GM23338 (cell line): ENCODE data around the gene GPHN.

Experiments used
- CREB1 ChIP-seq: fragments of 250-450 bp; sonication (Bioruptor Pico); IDR thresholded peaks from 2 replicates; pipeline ENCODE4 v1.5.0; 2020; ENCODE audit warnings: low read depth, mild to moderate bottlenecking, moderate library complexity
- CTCF ChIP-seq, 2 experiments: fragments of 200-600 bp in 1 of 2; sonication (generic) in 1 of 2; conservative IDR thresholded peaks; 2 replicates each; pipeline versions ENCODE4 v1.5.1 to v1.6.1; 2016 to 2017; ENCODE audit warnings: antibody characterized with exemption in 2 of 2, low read depth in 2 of 2, mild to moderate bottlenecking in 2 of 2, moderate library complexity in 1 of 2
- ETS1 ChIP-seq: IDR thresholded peaks from 2 replicates; pipeline ENCODE4 v1.6.1; 2016; ENCODE audit warnings: antibody characterized with exemption
- EZH2 ChIP-seq: fragments of 200-600 bp; sonication (generic); IDR thresholded peaks from one replicate; pipeline ENCODE4 v1.8.0; 2017; ENCODE audit warnings: antibody characterized with exemption, mild to moderate bottlenecking, low read depth; ENCODE audit not compliant: unreplicated experiment
- EZH2phosphoT487 ChIP-seq: fragments of 200-600 bp; sonication (generic); IDR thresholded peaks from one replicate; pipeline ENCODE4 v1.8.1; 2018; ENCODE audit warnings: antibody characterized with exemption; ENCODE audit not compliant: unreplicated experiment
- JUNB ChIP-seq: IDR thresholded peaks from one replicate; pipeline ENCODE4 v1.6.1; 2016; ENCODE audit warnings: antibody characterized with exemption; ENCODE audit not compliant: unreplicated experiment
- NANOG ChIP-seq: IDR thresholded peaks from 2 replicates; pipeline ENCODE4 v1.6.1; 2016; ENCODE audit warnings: antibody characterized with exemption, borderline replicate concordance
- POLR2AphosphoS5 ChIP-seq: IDR thresholded peaks from 2 replicates; pipeline ENCODE4 v1.6.1; 2016; ENCODE audit warnings: antibody characterized with exemption, low read depth
- REST ChIP-seq: IDR thresholded peaks from one replicate; pipeline ENCODE4 v1.6.1; 2018; ENCODE audit warnings: antibody characterized with exemption; ENCODE audit not compliant: unreplicated experiment
- STAT1 ChIP-seq: IDR thresholded peaks from one replicate; pipeline ENCODE4 v1.6.1; 2016; ENCODE audit warnings: antibody characterized with exemption; ENCODE audit not compliant: unreplicated experiment
- ZNF114 ChIP-seq: fragments of 250-450 bp; sonication (Bioruptor Pico); IDR thresholded peaks from 2 replicates; pipeline ENCODE4 v1.5.0; 2020; ENCODE audit warnings: mild to moderate bottlenecking, moderate library complexity
- ZNF331 ChIP-seq: fragments of 250-450 bp; sonication (Bioruptor Pico); IDR thresholded peaks from 2 replicates; pipeline ENCODE4 v1.5.0; 2020; ENCODE audit warnings: low read depth, mild to moderate bottlenecking, moderate library complexity
- ZNF462 ChIP-seq: fragments of 250-450 bp; sonication (Bioruptor Pico); IDR thresholded peaks from 2 replicates; pipeline ENCODE4 v1.5.0; 2020; ENCODE audit warnings: mild to moderate bottlenecking, moderate library complexity

GRCh38 chr14:66982247-66982646 is 474.3 kb downstream of the GPHN start:
- TF ChIP-seq EZH2 = no peak
- TF ChIP-seq CTCF (conservative IDR thresholded peaks at IDR 0.05; ENCODE audit: low read depth in 2 of 2) = no peak
- no peak for TF ChIP-seq REST
- no peak for TF ChIP-seq POLR2AphosphoS5
- no peak for TF ChIP-seq JUNB
- TF ChIP-seq CREB1 (CRISPR knock-in tag) = no peak
- no peak for TF ChIP-seq STAT1
- no peak for TF ChIP-seq EZH2phosphoT487
- TF ChIP-seq ZNF462 (CRISPR knock-in tag) = no peak
- TF ChIP-seq ZNF114 (CRISPR knock-in tag) = no peak
- TF ChIP-seq ZNF331 = no peak
- TF ChIP-seq ETS1 = no peak
- TF ChIP-seq NANOG = no peak
